ENCODE results near the gene ACOX3. TPM values are rescaled to one million over a fixed set of nuclear protein-coding genes. Genes with fewer than 3 reads are reported as not detected.

ACOX3 gene
- polyA plus RNA-seq, 1 of the 3 experiments (the other 2 are of a cell fraction): 8.4 TPM

GRCh38 chr4:8388528-8388870 lies 52.0 kb downstream of the ACOX3 start:
- ChIA-PET POLR2A (no interaction called here), CTCF (interaction anchor here (1.0 to 2.6 kb wide), 4 partner anchors 14 to 212 kb away, joined by 3 to 11 read pairs (median 5); no protein-coding TSS in a partner anchor)
- Histone ChIP-seq H3K27ac (ENCODE audit: low read depth in 2 of 2, low read length in 1 of 2) (no peak overlapping the region), H3K9me2 (no peaks in the 10 kb centered on the region), H4K20me1 (ENCODE audit: insufficient read depth) (no peaks in the 10 kb centered on the region), H3K4me1 (ENCODE audit: control insufficient read depth in 1 of 2, insufficient read depth in 2 of 2, low read depth in 1 of 2, low read length in 1 of 2) (peaks cover 8 to 39% of the 10 kb centered on the region in 2 experiments), H3K4me3 (ENCODE audit: low read depth in 2 of 2, low read length in 1 of 2) (no peak overlapping the region), H3K9me3 (no peaks in the 10 kb centered on the region), H3K9ac (no peak overlapping the region), H3K36me3 (replicated peaks in 1 of 2; ENCODE audit: control insufficient read depth in 1 of 2, insufficient read depth in 2 of 2, low read length in 1 of 2) (peaks cover 17 to 41% of the 10 kb centered on the region in 2 experiments), H2AFZ (ENCODE audit: low read depth) (no peak overlapping the region), H3K4me2 (no peak overlapping the region), H3K27me3 (ENCODE audit: insufficient read depth) (no peaks in the 10 kb centered on the region), H3K79me2 (ENCODE audit: insufficient read depth) (no peaks in the 10 kb centered on the region), H3F3A (replicated peaks; ENCODE audit: insufficient read depth) (peaks cover 5% of the 10 kb centered on the region)
- 91% methylated on average over 12 of the region's 12 CpGs for WGBS (ENCODE audit: low lambda C conversion rate)
- DNase-seq: no peak
- TF ChIP-seq FOXJ3 (CRISPR knock-in tag; IDR thresholded peaks at IDR 0.05) (no peak), FOXM1 (IDR thresholded peaks at IDR 0.05; ENCODE audit: low read depth) (no peak), GABPA (IDR thresholded peaks at IDR 0.05; ENCODE audit: low read depth) (no peak), RXRA (IDR thresholded peaks at IDR 0.05; ENCODE audit: borderline replicate concordance, low read depth) (no peak)

GRCh38 chr4:8387615-8388527 lies 52.7 kb downstream of the ACOX3 start:
- no peak overlapping the region for H2AFZ ChIP-seq (ENCODE audit: low read depth)
- DNase-seq: no peak
- no peaks in the 10 kb centered on the region for H3K9me3 ChIP-seq
- H3K4me3 ChIP-seq (ENCODE audit: low read depth in 2 of 2, low read length in 1 of 2): no peak overlapping the region
- WGBS (ENCODE audit: low lambda C conversion rate): 91% methylated on average over 30 of the region's 33 CpGs
- H3F3A ChIP-seq (replicated peaks; ENCODE audit: insufficient read depth): no peaks in the 10 kb centered on the region
- no peaks in the 10 kb centered on the region for H3K27me3 ChIP-seq (ENCODE audit: insufficient read depth)
- no peak overlapping the region for H3K27ac ChIP-seq (ENCODE audit: low read depth in 2 of 2, low read length in 1 of 2)
- H3K4me2 ChIP-seq: no peak overlapping the region
- CTCF ChIA-PET: interaction anchor here (1.0 to 2.6 kb wide), 4 partner anchors 14 to 211 kb away, joined by 3 to 11 read pairs (median 5); no protein-coding TSS in a partner anchor
- no peaks in the 10 kb centered on the region for H3K79me2 ChIP-seq (ENCODE audit: insufficient read depth)
- H4K20me1 ChIP-seq (ENCODE audit: insufficient read depth): no peaks in the 10 kb centered on the region
- H3K36me3 ChIP-seq (replicated peaks in 1 of 2; ENCODE audit: control insufficient read depth in 1 of 2, insufficient read depth in 2 of 2, low read length in 1 of 2): peaks cover 17 to 41% of the 10 kb centered on the region in 2 experiments
- peaks cover 3 to 34% of the 10 kb centered on the region in 2 experiments; a peak in 3 of 4 replicates for H3K4me1 ChIP-seq (ENCODE audit: control insufficient read depth in 1 of 2, insufficient read depth in 2 of 2, low read depth in 1 of 2, low read length in 1 of 2)
- no peak overlapping the region for H3K9ac ChIP-seq
- POLR2A ChIA-PET: no interaction called here
- no peaks in the 10 kb centered on the region for H3K9me2 ChIP-seq
- no peak for TF ChIP-seq CHD2 (IDR thresholded peaks at IDR 0.05; ENCODE audit: low read length, partially characterized antibody)
- no peak for TF ChIP-seq FOXJ3 (CRISPR knock-in tag; IDR thresholded peaks at IDR 0.05)
- no peak for TF ChIP-seq RCOR1 (IDR thresholded peaks at IDR 0.05; ENCODE audit: low read length)
- no peak for TF ChIP-seq USF2 (IDR thresholded peaks at IDR 0.05; ENCODE audit: borderline replicate concordance, low read depth, low read length)
- TF ChIP-seq RFX5 (IDR thresholded peaks at IDR 0.05; ENCODE audit: low read length): no peak
- TF ChIP-seq MEF2A (IDR thresholded peaks at IDR 0.05; ENCODE audit: borderline replicate concordance, low read depth): no peak
- TF ChIP-seq CTCF (IDR thresholded peaks at IDR 0.05): no peak
- no peak for TF ChIP-seq GATA2 (CRISPR knock-in tag; IDR thresholded peaks at IDR 0.05)
- TF ChIP-seq RAD21 (IDR thresholded peaks at IDR 0.05; ENCODE audit: low read length): no peak
- TF ChIP-seq MAX (IDR thresholded peaks at IDR 0.05; ENCODE audit: low read depth): no peak
- no peak for TF ChIP-seq ZBTB33 (IDR thresholded peaks at IDR 0.05; ENCODE audit: borderline replicate concordance, low read depth)
- no peak for TF ChIP-seq NFIC (IDR thresholded peaks at IDR 0.05; ENCODE audit: borderline replicate concordance)
- TF ChIP-seq EZH2phosphoT487 (IDR thresholded peaks at IDR 0.05; ENCODE audit: borderline replicate concordance, low read depth): no peak
- TF ChIP-seq SMC3 (IDR thresholded peaks at IDR 0.05; ENCODE audit: low read depth, low read length): no peak
- no peak for TF ChIP-seq SIN3A (IDR thresholded peaks at IDR 0.05; ENCODE audit: borderline replicate concordance, low read depth, low read length)
- no peak for TF ChIP-seq NRF1 (IDR thresholded peaks at IDR 0.05; ENCODE audit: low read depth, low read length)
- TF ChIP-seq RXRA (IDR thresholded peaks at IDR 0.05; ENCODE audit: borderline replicate concordance, low read depth): no peak
- TF ChIP-seq GABPA (IDR thresholded peaks at IDR 0.05; ENCODE audit: low read depth): no peak
- TF ChIP-seq POLR2AphosphoS5 (IDR thresholded peaks at IDR 0.05; ENCODE audit: low read depth, low read length): no peak
